Panc1 (cell line): ENCODE results near the gene SULF2.

ENCODE experiments used
- POLR2AphosphoS5 ChIP-seq: IDR thresholded peaks from 2 replicates; pipeline ENCODE4 v1.6.1; 2012; ENCODE audit warnings: mild to moderate bottlenecking, low read depth, low read length, moderate library complexity
- SIN3A ChIP-seq: IDR thresholded peaks from 2 replicates; pipeline ENCODE4 v1.6.1; 2012; ENCODE audit warnings: low read depth, mild to moderate bottlenecking, low read length, moderate library complexity, borderline replicate concordance; ENCODE audit not compliant: insufficient read depth
- TCF7L2 ChIP-seq: IDR thresholded peaks from 2 replicates; pipeline ENCODE4 v1.6.1; 2011; ENCODE audit warnings: mild to moderate bottlenecking, low read depth, low read length, inconsistent platforms
- TF ChIP-seq, protein P1 (sequence below): fragments of 450-650 bp; IDR thresholded peaks from 2 replicates; pipeline ENCODE4 v1.5.1; 2017; ENCODE audit warnings: mild to moderate bottlenecking
- TF ChIP-seq, protein P2 (sequence below), 2 experiments: IDR thresholded peaks; 2 replicates each; pipeline ENCODE4 v1.6.1; 2011 to 2012; ENCODE audit warnings: low read depth in 2 of 2, control low read depth in 1 of 2, low read length in 1 of 2, mild to moderate bottlenecking in 1 of 2, moderate library complexity in 1 of 2; ENCODE audit not compliant: insufficient read depth in 1 of 2

DNA sequence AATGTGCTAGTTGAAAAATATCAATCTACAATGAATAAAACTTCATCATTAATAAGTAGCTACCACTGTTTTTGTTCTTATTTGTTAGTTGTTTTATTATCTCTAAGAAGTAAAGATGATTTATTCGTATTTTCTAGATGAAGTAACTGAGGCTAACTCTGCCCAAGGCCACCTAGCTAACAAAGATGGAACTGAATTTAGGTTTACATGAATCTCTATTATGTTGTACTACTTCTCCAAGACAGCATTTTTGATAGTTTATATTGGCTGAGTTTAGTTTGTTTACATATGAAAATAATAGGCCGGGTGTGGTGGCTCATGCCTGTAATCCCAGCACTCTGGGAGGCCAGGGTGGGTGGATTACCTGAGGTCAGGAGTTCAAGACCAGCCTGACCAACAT lies 162.1 kb downstream of the SULF2 start:
- TF ChIP-seq, protein P1, sequence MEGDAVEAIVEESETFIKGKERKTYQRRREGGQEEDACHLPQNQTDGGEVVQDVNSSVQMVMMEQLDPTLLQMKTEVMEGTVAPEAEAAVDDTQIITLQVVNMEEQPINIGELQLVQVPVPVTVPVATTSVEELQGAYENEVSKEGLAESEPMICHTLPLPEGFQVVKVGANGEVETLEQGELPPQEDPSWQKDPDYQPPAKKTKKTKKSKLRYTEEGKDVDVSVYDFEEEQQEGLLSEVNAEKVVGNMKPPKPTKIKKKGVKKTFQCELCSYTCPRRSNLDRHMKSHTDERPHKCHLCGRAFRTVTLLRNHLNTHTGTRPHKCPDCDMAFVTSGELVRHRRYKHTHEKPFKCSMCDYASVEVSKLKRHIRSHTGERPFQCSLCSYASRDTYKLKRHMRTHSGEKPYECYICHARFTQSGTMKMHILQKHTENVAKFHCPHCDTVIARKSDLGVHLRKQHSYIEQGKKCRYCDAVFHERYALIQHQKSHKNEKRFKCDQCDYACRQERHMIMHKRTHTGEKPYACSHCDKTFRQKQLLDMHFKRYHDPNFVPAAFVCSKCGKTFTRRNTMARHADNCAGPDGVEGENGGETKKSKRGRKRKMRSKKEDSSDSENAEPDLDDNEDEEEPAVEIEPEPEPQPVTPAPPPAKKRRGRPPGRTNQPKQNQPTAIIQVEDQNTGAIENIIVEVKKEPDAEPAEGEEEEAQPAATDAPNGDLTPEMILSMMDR: no peak
- TF ChIP-seq POLR2AphosphoS5 (no peak), SIN3A (no peak), TCF7L2 (no peak)
- TF ChIP-seq, protein P2, sequence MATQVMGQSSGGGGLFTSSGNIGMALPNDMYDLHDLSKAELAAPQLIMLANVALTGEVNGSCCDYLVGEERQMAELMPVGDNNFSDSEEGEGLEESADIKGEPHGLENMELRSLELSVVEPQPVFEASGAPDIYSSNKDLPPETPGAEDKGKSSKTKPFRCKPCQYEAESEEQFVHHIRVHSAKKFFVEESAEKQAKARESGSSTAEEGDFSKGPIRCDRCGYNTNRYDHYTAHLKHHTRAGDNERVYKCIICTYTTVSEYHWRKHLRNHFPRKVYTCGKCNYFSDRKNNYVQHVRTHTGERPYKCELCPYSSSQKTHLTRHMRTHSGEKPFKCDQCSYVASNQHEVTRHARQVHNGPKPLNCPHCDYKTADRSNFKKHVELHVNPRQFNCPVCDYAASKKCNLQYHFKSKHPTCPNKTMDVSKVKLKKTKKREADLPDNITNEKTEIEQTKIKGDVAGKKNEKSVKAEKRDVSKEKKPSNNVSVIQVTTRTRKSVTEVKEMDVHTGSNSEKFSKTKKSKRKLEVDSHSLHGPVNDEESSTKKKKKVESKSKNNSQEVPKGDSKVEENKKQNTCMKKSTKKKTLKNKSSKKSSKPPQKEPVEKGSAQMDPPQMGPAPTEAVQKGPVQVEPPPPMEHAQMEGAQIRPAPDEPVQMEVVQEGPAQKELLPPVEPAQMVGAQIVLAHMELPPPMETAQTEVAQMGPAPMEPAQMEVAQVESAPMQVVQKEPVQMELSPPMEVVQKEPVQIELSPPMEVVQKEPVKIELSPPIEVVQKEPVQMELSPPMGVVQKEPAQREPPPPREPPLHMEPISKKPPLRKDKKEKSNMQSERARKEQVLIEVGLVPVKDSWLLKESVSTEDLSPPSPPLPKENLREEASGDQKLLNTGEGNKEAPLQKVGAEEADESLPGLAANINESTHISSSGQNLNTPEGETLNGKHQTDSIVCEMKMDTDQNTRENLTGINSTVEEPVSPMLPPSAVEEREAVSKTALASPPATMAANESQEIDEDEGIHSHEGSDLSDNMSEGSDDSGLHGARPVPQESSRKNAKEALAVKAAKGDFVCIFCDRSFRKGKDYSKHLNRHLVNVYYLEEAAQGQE (IDR thresholded peaks at IDR 0.05; ENCODE audit: insufficient read depth in 1 of 2, low read depth in 2 of 2, low read length in 1 of 2): no peak
